ENCODE data around the gene SLC30A4. TPM values are rescaled to one million over a fixed set of nuclear protein-coding genes. Genes with fewer than 3 reads are reported as not detected.

The SLC30A4 gene
- total and polyA plus RNA-seq, 2 of the 4 experiments (the other 2 are of a cell fraction) = 2.1 to 5.6 TPM

DNA sequence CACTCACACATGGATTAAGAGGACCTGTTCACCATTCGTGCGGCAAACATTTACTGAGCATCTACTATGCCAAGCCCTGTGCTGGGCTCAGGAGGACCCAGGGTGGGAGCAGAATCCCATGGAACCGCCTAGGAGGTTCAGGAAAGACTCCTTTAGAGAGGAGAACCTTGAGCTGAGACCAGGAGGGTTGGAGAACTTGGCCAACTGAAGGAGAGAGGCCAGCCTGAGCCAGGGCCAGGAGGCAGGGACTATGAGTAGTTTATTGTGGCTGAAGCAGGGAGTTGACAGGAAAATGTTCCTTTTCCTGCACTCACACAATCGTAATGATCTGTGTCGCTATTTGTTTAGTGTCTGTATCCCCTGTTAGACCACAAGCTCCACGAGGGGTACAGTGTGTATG, 71.3 kb downstream of the SLC30A4 start:
- intact Hi-C loops (cut with micrococcal nuclease) = no loop called here

More for the DNA sequence above, 71.3 kb downstream of the SLC30A4 start:
- Histone ChIP-seq H3K18ac (ENCODE audit: low read depth, low read length) (no peak overlapping the region), H4K5ac (ENCODE audit: low read depth, low read length) (no peak overlapping the region), H4K91ac (ENCODE audit: insufficient read depth, low read depth, low read length) (no peak overlapping the region), H2BK120ac (ENCODE audit: low read depth, low read length) (no peak overlapping the region; the same call in none of the 2 replicates), H3K9me3 (ENCODE audit: control insufficient read depth, insufficient read depth, low read length) (no peaks in the 10 kb centered on the region), H4K20me1 (ENCODE audit: insufficient read depth, low read length) (no peaks in the 10 kb centered on the region), H3K27ac (ENCODE audit: insufficient read depth, low read length) (no peak overlapping the region), H3K4ac (ENCODE audit: low read depth, low read length) (0 out of 2 replicates have a peak overlapping the region, but pooled peaks have one; percentile 4), H2BK15ac (ENCODE audit: low read depth, low read length) (0 out of 3 replicates have a peak overlapping the region, but pooled peaks have one; percentile 46), H2AFZ (replicated peaks; ENCODE audit: low read length, poor library complexity) (no peak overlapping the region), H3K36me3 (ENCODE audit: control insufficient read depth, insufficient read depth, low read length) (no peaks in the 10 kb centered on the region), H3K9me1 (ENCODE audit: insufficient read depth, low read length) (peaks cover 12% of the 10 kb centered on the region), H3K56ac (ENCODE audit: extremely low read depth, insufficient read depth, low read length) (no peak overlapping the region), H3K9ac (ENCODE audit: low read depth, low read length) (no peak overlapping the region), H3K23ac (ENCODE audit: low read depth, low read length) (no peak overlapping the region), H2BK5ac (ENCODE audit: low read depth, low read length, poor library complexity, severe bottlenecking) (no peak overlapping the region), H3K4me2 (ENCODE audit: low read depth, low read length) (no peak overlapping the region), H3K4me1 (ENCODE audit: control insufficient read depth, insufficient read depth, low read length) (peaks cover 21% of the 10 kb centered on the region), H3K4me3 (ENCODE audit: insufficient read depth, low read depth, low read length) (no peak overlapping the region), H3K27me3 (ENCODE audit: control insufficient read depth, insufficient read depth, low read length) (no peaks in the 10 kb centered on the region), H3K14ac (replicated peaks; ENCODE audit: low read depth, low read length) (no peak overlapping the region), H4K8ac (ENCODE audit: low read depth in 2 of 2, low read length in 2 of 2) (no peak overlapping the region), H2AK5ac (ENCODE audit: low read depth, low read length) (no peak overlapping the region), H3K79me1 (ENCODE audit: low read depth in 1 of 2, low read length in 2 of 2) (no peaks in the 10 kb centered on the region; a peak in 1 of 4 replicates), H2BK20ac (ENCODE audit: low read depth, low read length) (no peak overlapping the region), H2AK9ac (replicated peaks; ENCODE audit: low read depth, low read length, poor library complexity) (peak overlapping the region; percentile 23)
- in situ Hi-C loops (cut with MboI; ENCODE audit: low sequenced_read_pairs) (loop anchor here (10.0 kb wide), 1 partner anchor 164 kb away; no protein-coding TSS in a partner anchor), dilution Hi-C loops (cut with HindIII; ENCODE audit: low sequenced_read_pairs, unreplicated experiment) (no loop called here)
- ChIA-PET POLR2A (ENCODE audit: unreplicated experiment) (no interaction called here), CTCF (no interaction called here)
- no peak for TF ChIP-seq ELK1 (IDR thresholded peaks at IDR 0.05; ENCODE audit: borderline replicate concordance, low read depth, low read length)
- no peak for TF ChIP-seq POLR2A (IDR thresholded peaks at IDR 0.05; ENCODE audit: low read depth, low read length)
- TF ChIP-seq CHD1 (IDR thresholded peaks at IDR 0.05; ENCODE audit: low read depth, low read length) = no peak
- no peak for TF ChIP-seq MXI1 (IDR thresholded peaks at IDR 0.05; ENCODE audit: borderline replicate concordance, low read depth, low read length)
- TF ChIP-seq MAFK (IDR thresholded peaks at IDR 0.05; ENCODE audit: low read depth, low read length) = no peak
- TF ChIP-seq RCOR1 (IDR thresholded peaks at IDR 0.05; ENCODE audit: insufficient replicate concordance, low read length) = no peak
- TF ChIP-seq NFE2L2 (IDR thresholded peaks at IDR 0.05; ENCODE audit: low read depth, low read length) = no peak
- no peak for TF ChIP-seq SMC3 (IDR thresholded peaks at IDR 0.05; ENCODE audit: low read depth, low read length)
- TF ChIP-seq FOS (IDR thresholded peaks at IDR 0.05; ENCODE audit: low read depth, low read length) = no peak
- TF ChIP-seq CEBPB (IDR thresholded peaks at IDR 0.05; ENCODE audit: low read depth, low read length) = no peak
- 83% methylated on average over 1 of the region's 6 CpGs; no CpG with 5 or more reads in 1 of the 2 experiments for WGBS, 2 experiments (ENCODE audit: extremely low coverage in 2 of 2, insufficient read length in 1 of 2)
- no TSS peak for BruUV-seq (replicated peaks)
- ATAC-seq (ENCODE audit: low read depth) (no peak), DNase-seq (no peak)
